Thyroid gland (tissue), 4 donors: Measurements from ENCODE around the gene PROK2.

Source experiments
- CTCF ChIP-seq, 6 experiments: fragments of 200-600 bp in 3 of 6; fragments of 450-650 bp in 3 of 6; sonication (generic) in 3 of 6; IDR thresholded peaks; one replicate each; pipeline ENCODE4 v1.5.1; 2016 to 2019; ENCODE audit warnings: antibody characterized with exemption in 6 of 6, mild to moderate bottlenecking in 2 of 6, inconsistent platforms in 1 of 6, moderate library complexity in 1 of 6
- POLR2A ChIP-seq, 2 donors: fragments of 450-650 bp; IDR thresholded peaks; one replicate each; pipeline ENCODE4 v1.6.1; 2017; ENCODE audit warnings: antibody characterized with exemption in 2 of 2, mild to moderate bottlenecking in 2 of 2, moderate library complexity in 1 of 2

- TF ChIP-seq CTCF (IDR thresholded peaks at IDR 0.05) (no peak), POLR2A (IDR thresholded peaks at IDR 0.05) (no peak)
These were observed 20.3 kb upstream of the PROK2 start for GRCh38 chr3:71805199-71805598.
